Suprapubic skin (tissue), 3 donors: ENCODE results near the gene SOX11.

ENCODE experiments used
- EP300 ChIP-seq: sonication (generic); formaldehyde crosslinking; IDR thresholded peaks from one replicate; pipeline ENCODE4 v1.6.1; 2017; ENCODE audit warnings: antibody characterized with exemption
- TF ChIP-seq, protein P1 (sequence below), 2 donors: fragments of 200-600 bp in 1 of 2; fragments of 450-650 bp in 1 of 2; sonication (generic) in 1 of 2; IDR thresholded peaks; one replicate each; pipeline ENCODE4 v1.5.1; 2016 to 2019; ENCODE audit warnings: antibody characterized with exemption in 2 of 2, mild to moderate bottlenecking in 1 of 2, moderate library complexity in 1 of 2

DNA sequence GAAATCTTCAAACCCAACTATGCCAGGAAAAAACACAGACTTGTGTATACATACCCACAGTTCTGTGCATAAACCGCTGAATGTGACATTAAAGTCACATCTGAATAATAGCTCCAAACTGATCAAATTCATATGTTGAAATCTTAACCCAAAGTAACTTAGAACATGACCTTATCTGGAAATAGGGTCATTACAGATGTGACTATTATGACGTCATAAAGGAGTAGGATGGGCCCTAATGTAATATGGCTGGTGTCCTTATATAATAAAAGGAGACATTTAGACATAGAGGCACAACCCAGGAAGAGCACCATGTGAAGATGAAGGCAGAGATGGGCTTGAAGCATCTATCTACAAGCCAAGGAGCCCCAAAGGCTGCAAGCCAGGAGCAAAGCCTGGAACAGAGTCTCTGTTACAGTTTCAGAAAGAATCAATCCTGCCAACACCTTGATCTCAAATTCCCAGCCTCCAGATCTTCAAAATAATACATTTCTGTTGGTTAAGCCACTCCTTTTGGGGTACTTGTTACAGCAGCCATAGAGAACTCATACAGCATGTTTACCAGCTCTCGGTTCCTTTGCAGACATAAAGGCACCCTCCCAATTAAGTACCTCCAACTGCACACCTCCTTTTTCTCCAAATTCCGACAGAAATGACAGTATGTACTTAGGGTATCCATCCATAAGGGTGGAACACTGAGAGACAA, 27.6 kb downstream of the SOX11 start:
- no peak for TF ChIP-seq EP300
- TF ChIP-seq, protein P1, sequence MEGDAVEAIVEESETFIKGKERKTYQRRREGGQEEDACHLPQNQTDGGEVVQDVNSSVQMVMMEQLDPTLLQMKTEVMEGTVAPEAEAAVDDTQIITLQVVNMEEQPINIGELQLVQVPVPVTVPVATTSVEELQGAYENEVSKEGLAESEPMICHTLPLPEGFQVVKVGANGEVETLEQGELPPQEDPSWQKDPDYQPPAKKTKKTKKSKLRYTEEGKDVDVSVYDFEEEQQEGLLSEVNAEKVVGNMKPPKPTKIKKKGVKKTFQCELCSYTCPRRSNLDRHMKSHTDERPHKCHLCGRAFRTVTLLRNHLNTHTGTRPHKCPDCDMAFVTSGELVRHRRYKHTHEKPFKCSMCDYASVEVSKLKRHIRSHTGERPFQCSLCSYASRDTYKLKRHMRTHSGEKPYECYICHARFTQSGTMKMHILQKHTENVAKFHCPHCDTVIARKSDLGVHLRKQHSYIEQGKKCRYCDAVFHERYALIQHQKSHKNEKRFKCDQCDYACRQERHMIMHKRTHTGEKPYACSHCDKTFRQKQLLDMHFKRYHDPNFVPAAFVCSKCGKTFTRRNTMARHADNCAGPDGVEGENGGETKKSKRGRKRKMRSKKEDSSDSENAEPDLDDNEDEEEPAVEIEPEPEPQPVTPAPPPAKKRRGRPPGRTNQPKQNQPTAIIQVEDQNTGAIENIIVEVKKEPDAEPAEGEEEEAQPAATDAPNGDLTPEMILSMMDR (IDR thresholded peaks at IDR 0.05), result no peak
